H1 (cell line): Measurements from ENCODE around the gene GPR65. TPM values are rescaled to one million over a fixed set of nuclear protein-coding genes. Genes with fewer than 3 reads are reported as not detected.

Experiments used
- JUND ChIP-seq: IDR thresholded peaks from 2 replicates; pipeline ENCODE4 v1.6.1; 2011; ENCODE audit warnings: mild to moderate bottlenecking, improper control_type of control experiment, low read length
- NRF1 ChIP-seq: IDR thresholded peaks from 2 replicates; pipeline ENCODE4 v1.6.1; 2011; ENCODE audit warnings: mild to moderate bottlenecking, low read depth, low read length, improper control_type of control experiment
- polyA plus RNA-seq, 7 experiments: library from polyadenylated mRNA; depleted of rRNA in 3 of 7; stranded (reverse) in 5 of 7; unstranded in 2 of 7; fragments of >200 nt in 5 of 7; fragments of 200-250 nt in 2 of 7; gene quantifications; 1 replicate in 5 of 7; 2 replicates in 1 of 7; 4 replicates in 1 of 7; pipeline versions ENCODE4 v1.2.1 to v1.2.3, GENCODE V29; 2011 to 2013; ENCODE audit warnings: missing spikeins in 2 of 7, mixed read lengths in 2 of 7
- total RNA-seq: library from RNA; stranded (reverse); fragmentation: NEBNext Ultra II Directional; extraction: Animal tissue kit (Norgen Biotek cat#: 25700); gene quantifications from 2 replicates; pipeline ENCODE4 v1.2.1, GENCODE V29; 2021
- TF ChIP-seq, protein P1 (sequence below): IDR thresholded peaks from 2 replicates; pipeline ENCODE4 v1.6.1; 2012; ENCODE audit warnings: low read length, inconsistent platforms

Gene GPR65
- total and polyA plus RNA-seq, 2 of the 8 experiments (the other 6 are each of a cell fraction or from before 2014, with no cell fraction given), result not detected

DNA sequence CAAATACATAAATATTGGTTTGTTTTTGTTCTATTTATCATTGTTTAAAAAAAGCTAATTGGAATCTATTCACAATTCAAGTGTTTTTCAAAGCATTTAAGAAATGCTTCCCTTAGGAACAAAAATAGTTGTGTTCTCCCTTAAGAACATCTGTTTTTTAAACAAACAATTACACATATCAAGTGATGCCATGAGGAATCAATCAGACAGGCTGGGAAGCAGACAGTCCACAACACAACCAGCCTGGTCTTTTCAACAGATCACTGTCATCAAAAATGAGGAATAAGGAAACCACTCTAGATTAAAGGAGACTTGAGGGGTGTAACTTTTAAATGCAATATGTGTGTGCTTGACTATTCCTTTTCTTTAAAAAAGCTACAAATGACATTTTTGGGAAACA lies 37.4 kb upstream of the GPR65 start (continued):
- TF ChIP-seq, protein P1, sequence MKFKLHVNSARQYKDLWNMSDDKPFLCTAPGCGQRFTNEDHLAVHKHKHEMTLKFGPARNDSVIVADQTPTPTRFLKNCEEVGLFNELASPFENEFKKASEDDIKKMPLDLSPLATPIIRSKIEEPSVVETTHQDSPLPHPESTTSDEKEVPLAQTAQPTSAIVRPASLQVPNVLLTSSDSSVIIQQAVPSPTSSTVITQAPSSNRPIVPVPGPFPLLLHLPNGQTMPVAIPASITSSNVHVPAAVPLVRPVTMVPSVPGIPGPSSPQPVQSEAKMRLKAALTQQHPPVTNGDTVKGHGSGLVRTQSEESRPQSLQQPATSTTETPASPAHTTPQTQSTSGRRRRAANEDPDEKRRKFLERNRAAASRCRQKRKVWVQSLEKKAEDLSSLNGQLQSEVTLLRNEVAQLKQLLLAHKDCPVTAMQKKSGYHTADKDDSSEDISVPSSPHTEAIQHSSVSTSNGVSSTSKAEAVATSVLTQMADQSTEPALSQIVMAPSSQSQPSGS, result no peak
- TF ChIP-seq JUND, result no peak
- TF ChIP-seq NRF1, result no peak
